Smooth muscle cell (in vitro differentiated cells): ENCODE data around the gene ABCA13. TPM values are rescaled to one million over a fixed set of nuclear protein-coding genes. Genes with fewer than 3 reads are reported as not detected.

Source experiments
- DNase-seq: peaks from one replicate; lab custom pipeline; 2025; ENCODE audit not compliant: unreplicated experiment; lab: John Stamatoyannopoulos, UW
- H2AFZ ChIP-seq: fragments of 200-600 bp; sonication (generic); 2 replicates; pipeline ENCODE4 v1.6.0; 2016; ENCODE audit warnings: antibody characterized with exemption, low read depth, mild to moderate bottlenecking
- H3F3A ChIP-seq: fragments of 200-600 bp; sonication (generic); 2 replicates; pipeline ENCODE4 v1.6.0; 2017; ENCODE audit warnings: antibody characterized with exemption, low read depth
- H3K27ac ChIP-seq: fragments of 200-600 bp; sonication (generic); 2 replicates; pipeline ENCODE4 v1.5.1; 2016; ENCODE audit warnings: low read depth, mild to moderate bottlenecking
- H3K27me3 ChIP-seq: fragments of 200-600 bp; sonication (generic); 2 replicates; pipeline ENCODE4 v1.6.1; 2016; ENCODE audit warnings: low read depth, mild to moderate bottlenecking
- H3K36me3 ChIP-seq: fragments of 200-600 bp; sonication (generic); 2 replicates; pipeline ENCODE4 v1.5.1; 2016; ENCODE audit warnings: low read depth
- H3K4me1 ChIP-seq: fragments of 200-600 bp; sonication (generic); 2 replicates; pipeline ENCODE4 v1.5.1; 2016; ENCODE audit warnings: low read depth
- H3K4me2 ChIP-seq: fragments of 200-600 bp; sonication (generic); 2 replicates; pipeline ENCODE4 v1.6.0; 2016; ENCODE audit warnings: mild to moderate bottlenecking
- H3K4me3 ChIP-seq: fragments of 200-600 bp; sonication (generic); 2 replicates; pipeline ENCODE4 v1.5.1; 2016; ENCODE audit warnings: mild to moderate bottlenecking
- H3K79me2 ChIP-seq: fragments of 200-600 bp; sonication (generic); 2 replicates; pipeline ENCODE4 v1.6.0; 2016; ENCODE audit warnings: low read depth, mild to moderate bottlenecking
- H3K9ac ChIP-seq: fragments of 200-600 bp; sonication (generic); 2 replicates; pipeline ENCODE4 v1.6.0; 2016; ENCODE audit warnings: low read depth
- H3K9me3 ChIP-seq: fragments of 200-600 bp; sonication (generic); replicated peaks from 2 replicates; pipeline ENCODE4 v1.5.1; 2016; ENCODE audit warnings: low read depth
- H4K20me1 ChIP-seq: fragments of 200-600 bp; sonication (generic); 2 replicates; pipeline ENCODE4 v1.6.0; 2016; ENCODE audit warnings: low read depth
- CTCF ChIP-seq: fragments of 200-600 bp; sonication (generic); IDR thresholded peaks from 2 replicates; pipeline ENCODE4 v1.5.1; 2017; ENCODE audit warnings: borderline replicate concordance, mild to moderate bottlenecking, antibody characterized with exemption; ENCODE audit not compliant: insufficient read depth, poor library complexity, severe bottlenecking
- WGBS: methylation state at CpG from one replicate; pipeline ENCODE4 v1.1.7; 2016; ENCODE audit warnings: low lambda C conversion rate; 5-methylcytosine and 5-hydroxymethylcytosine counted together
- polyA plus RNA-seq: library from polyadenylated mRNA; unstranded; fragments of >200 nt; fragmentation: Nextera tagmentation; extraction: Ambion mirVana; gene quantifications from 2 replicates; pipeline ENCODE4 v1.2.1, GENCODE V29; 2016
- total RNA-seq: library from RNA; depleted of rRNA; stranded (reverse); fragments of >200 nt; gene quantifications from 2 replicates; pipeline ENCODE4 v1.2.3, GENCODE V29; 2014

The ABCA13 gene
- total and polyA plus RNA-seq, 2 experiments from 2014 or later, result not detected

GRCh38 chr7:48664241-48664640 is 493.0 kb downstream of the ABCA13 start:
- no peak overlapping the region for H3K27ac ChIP-seq
- no peaks in the 10 kb centered on the region for H3K36me3 ChIP-seq
- H3K4me1 ChIP-seq, result no peaks in the 10 kb centered on the region
- DNase-seq, result no peak
- no peak for TF ChIP-seq CTCF
- H3K79me2 ChIP-seq, result no peaks in the 10 kb centered on the region
- H3K27me3 ChIP-seq, result no peaks in the 10 kb centered on the region
- H3K9me3 ChIP-seq, result no peaks in the 10 kb centered on the region
- WGBS, result 81% methylated on average over 4 of the region's 4 CpGs
- H2AFZ ChIP-seq, result no peak overlapping the region
- H3F3A ChIP-seq, result no peaks in the 10 kb centered on the region
- H3K9ac ChIP-seq, result no peak overlapping the region
- H3K4me3 ChIP-seq, result no peak overlapping the region
- H4K20me1 ChIP-seq, result no peaks in the 10 kb centered on the region
- H3K4me2 ChIP-seq, result no peak overlapping the region

- 86% methylated on average over 4 of the region's 4 CpGs for WGBS
- TF ChIP-seq CTCF, result no peak
- H4K20me1 ChIP-seq, result no peaks in the 10 kb centered on the region
Observed at GRCh38 chr7:48665353-48666135, 494.3 kb downstream of the ABCA13 start.

GRCh38 chr7:48667407-48667806 is 496.1 kb downstream of the ABCA13 start:
- no peaks in the 10 kb centered on the region for H3F3A ChIP-seq
- no peak for DNase-seq
- no peaks in the 10 kb centered on the region for H3K79me2 ChIP-seq
- no peaks in the 10 kb centered on the region for H3K27me3 ChIP-seq
- no peak overlapping the region for H3K4me3 ChIP-seq
- H3K9me3 ChIP-seq, result no peaks in the 10 kb centered on the region
- H4K20me1 ChIP-seq, result no peaks in the 10 kb centered on the region
- no peak overlapping the region for H3K27ac ChIP-seq
- H2AFZ ChIP-seq, result no peak overlapping the region
- H3K4me2 ChIP-seq, result no peak overlapping the region
- TF ChIP-seq CTCF, result no peak
- H3K4me1 ChIP-seq, result no peaks in the 10 kb centered on the region
- WGBS, result 91% methylated on average over 1 of the region's 1 CpG
- H3K36me3 ChIP-seq, result no peaks in the 10 kb centered on the region
- H3K9ac ChIP-seq, result no peak overlapping the region

More at GRCh38 chr7:48665353-48666135, 494.3 kb downstream of the ABCA13 start:
- H3F3A ChIP-seq, result no peaks in the 10 kb centered on the region
- no peak overlapping the region for H3K4me3 ChIP-seq
- no peak for DNase-seq
- H3K27ac ChIP-seq, result no peak overlapping the region
- no peaks in the 10 kb centered on the region for H3K79me2 ChIP-seq
- no peak overlapping the region for H3K4me2 ChIP-seq
- no peaks in the 10 kb centered on the region for H3K27me3 ChIP-seq
- H3K9ac ChIP-seq, result no peak overlapping the region
- no peaks in the 10 kb centered on the region for H3K4me1 ChIP-seq
- no peaks in the 10 kb centered on the region for H3K9me3 ChIP-seq
- H3K36me3 ChIP-seq, result no peaks in the 10 kb centered on the region
- H2AFZ ChIP-seq, result no peak overlapping the region

- H3K9ac ChIP-seq, result no peak overlapping the region
- no peak for TF ChIP-seq CTCF
- no peaks in the 10 kb centered on the region for H3K9me3 ChIP-seq
- H3F3A ChIP-seq, result no peaks in the 10 kb centered on the region
- no peaks in the 10 kb centered on the region for H3K4me1 ChIP-seq
- H3K27me3 ChIP-seq, result no peaks in the 10 kb centered on the region
- H2AFZ ChIP-seq, result no peak overlapping the region
- no peak for DNase-seq
- no peak overlapping the region for H3K4me3 ChIP-seq
- no peaks in the 10 kb centered on the region for H3K79me2 ChIP-seq
- H3K27ac ChIP-seq, result no peak overlapping the region
- no peak overlapping the region for H3K4me2 ChIP-seq
- 63% methylated on average over 1 of the region's 1 CpG for WGBS
- no peaks in the 10 kb centered on the region for H4K20me1 ChIP-seq
- H3K36me3 ChIP-seq, result no peaks in the 10 kb centered on the region
Observed at GRCh38 chr7:48671656-48672055, 500.4 kb downstream of the ABCA13 start.
